Right hindlimb (tissue), 1 donor: ENCODE measurements around the gene MEGF6.

Source experiments
- DNase-seq: peaks from one replicate; pipeline ENCODE4 v3.0.0-alpha.2; 2018

Gene MEGF6

DNA sequence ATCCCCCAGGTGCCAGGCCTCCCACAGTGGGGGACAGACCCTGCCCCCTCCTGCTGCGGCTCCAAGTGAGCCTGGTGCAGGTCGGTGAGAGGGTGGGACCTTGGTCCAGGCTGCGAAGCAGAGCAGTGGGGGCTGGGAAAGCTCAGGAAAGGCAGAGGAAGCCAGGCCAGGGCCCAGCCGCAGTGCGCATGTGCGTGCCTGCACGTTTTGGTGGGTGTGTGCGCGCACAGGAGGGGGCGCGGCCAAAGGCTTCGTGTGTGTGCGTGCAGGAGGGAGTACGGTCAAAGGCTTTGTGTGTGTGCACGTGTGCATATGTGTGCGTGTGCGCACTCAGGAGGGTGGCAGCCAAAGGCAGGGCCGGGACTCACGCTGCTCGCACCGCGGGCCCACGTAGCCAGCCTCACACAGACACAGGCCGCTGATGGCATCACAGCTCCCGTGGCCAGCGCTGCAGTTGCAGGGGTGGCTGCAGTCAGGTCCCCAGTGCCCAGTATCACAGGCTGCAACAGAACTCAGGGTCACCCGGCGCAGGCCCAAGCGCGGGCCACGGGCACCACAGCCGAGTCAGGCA lies 111.0 kb downstream of the MEGF6 start:
- no peak for DNase-seq

DNA sequence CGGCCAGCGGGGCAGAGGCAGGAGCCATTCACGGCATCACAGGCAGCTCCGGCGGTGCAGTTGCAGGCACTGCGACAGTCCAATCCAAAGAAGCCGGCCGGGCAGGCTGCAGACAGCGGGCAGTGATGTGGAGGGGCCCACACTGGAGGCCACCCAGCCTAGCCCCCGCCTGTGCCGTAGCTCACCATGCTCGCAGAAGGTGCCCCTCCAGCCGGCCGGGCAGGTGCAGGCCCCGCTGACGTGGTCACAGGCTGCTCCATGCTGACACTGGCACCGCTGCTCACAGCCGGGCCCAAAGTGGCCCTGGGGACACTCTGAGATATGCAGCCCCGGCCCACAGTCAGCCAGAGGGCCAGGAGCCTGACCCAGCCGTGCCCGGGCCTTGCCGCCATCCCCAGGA lies 111.7 kb downstream of the MEGF6 start:
- no peak for DNase-seq

- DNase-seq, result no peak
These were observed 112.3 kb downstream of the MEGF6 start for GRCh38 chr1:3498986-3499385.

DNA sequence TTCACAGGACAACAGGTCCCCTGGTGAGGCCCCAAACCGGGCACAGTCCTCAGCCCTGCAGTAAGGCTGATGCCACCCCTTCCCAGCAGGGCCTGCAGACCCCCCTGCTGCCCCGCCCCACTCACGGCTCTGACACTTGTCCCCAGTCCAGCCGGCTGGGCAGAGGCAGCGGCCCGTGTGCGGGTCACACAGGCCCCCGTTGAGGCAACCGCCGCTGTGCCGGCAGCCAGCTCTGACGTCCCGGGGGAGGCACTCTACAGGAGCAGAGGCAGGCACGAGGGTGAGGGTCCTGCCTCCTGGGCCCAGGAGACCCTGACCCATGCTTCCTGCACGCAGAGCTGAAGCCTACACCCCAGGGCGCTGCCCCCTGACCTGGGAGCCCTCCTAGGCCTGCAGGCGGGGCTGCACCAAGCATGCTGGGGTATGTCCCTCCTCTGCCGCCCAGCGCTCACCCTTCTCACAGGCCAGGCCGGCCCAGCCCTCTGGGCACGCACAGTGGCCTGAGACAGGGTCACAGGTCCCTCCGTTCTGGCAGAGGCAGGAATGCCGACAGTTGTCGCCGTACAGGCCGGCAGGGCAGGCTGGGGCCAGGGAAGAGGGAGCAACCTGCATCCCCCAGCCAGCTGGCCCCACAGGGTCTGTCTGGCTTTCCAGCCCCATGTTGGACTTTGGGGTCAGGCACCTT lies 112.9 kb downstream of the MEGF6 start:
- no peak for DNase-seq

- no peak for DNase-seq
These were observed 113.8 kb downstream of the MEGF6 start for GRCh38 chr1:3497521-3497920.

- DNase-seq, result no peak
These were observed 114.4 kb downstream of the MEGF6 start for GRCh38 chr1:3496916-3497315.

DNA sequence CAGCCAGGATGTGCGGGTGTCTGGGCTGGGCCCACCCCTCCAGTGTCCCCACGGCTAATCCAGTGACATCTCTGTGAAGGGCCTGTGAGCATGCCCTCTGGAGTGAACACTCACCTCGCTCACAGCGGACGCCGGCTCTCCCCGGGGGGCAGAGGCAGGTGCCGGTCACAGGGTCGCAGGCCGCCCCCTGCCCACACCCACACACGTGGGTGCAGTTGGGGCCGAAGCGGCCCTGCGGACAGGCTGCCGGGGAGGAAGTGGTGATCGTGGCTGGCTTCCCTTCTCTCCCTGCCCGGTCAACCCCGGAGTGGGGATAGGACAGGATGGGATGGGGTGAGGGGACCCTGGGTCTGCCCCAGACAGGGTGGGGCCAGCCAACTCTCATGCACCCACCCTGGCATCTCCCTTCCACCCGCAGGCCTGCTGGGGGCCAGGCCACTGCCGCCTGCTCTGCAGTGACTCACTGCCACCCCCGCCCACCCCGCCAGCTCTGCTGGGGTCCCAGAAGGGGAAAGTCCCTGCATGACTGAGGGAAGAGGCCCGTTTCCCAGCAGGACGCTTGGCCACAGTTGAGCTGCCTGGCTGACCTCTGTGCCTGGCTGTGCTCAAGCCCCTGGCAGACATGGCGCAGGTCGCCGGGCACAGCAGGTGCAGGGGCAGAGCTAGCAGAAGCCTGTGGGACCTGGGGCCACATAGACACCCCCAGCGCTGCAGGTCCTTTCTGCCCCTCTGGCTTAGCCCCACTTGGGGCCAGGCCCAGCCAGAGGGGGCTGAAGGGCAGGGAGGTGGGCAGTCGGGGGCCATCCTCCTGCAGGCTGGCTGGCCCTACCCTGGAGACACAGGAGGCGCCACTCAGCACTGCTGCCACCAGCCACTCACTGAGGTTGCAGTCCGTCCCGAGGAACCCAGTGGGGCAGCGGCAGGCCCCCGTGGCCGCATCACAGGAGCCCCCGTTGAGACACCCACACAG lies 115.2 kb downstream of the MEGF6 start:
- no peak for DNase-seq

GRCh38 chr1:3494321-3495308 lies 116.7 kb downstream of the MEGF6 start:
- no peak for DNase-seq

- no peak for DNase-seq
These were observed 118.6 kb downstream of the MEGF6 start for GRCh38 chr1:3492545-3493246.

GRCh38 chr1:3491291-3492246 lies 119.7 kb downstream of the MEGF6 start:
- peak; percentile 85 for DNase-seq

- DNase-seq, result no peak
These were observed 121.1 kb downstream of the MEGF6 start for GRCh38 chr1:3490046-3490745.

DNA sequence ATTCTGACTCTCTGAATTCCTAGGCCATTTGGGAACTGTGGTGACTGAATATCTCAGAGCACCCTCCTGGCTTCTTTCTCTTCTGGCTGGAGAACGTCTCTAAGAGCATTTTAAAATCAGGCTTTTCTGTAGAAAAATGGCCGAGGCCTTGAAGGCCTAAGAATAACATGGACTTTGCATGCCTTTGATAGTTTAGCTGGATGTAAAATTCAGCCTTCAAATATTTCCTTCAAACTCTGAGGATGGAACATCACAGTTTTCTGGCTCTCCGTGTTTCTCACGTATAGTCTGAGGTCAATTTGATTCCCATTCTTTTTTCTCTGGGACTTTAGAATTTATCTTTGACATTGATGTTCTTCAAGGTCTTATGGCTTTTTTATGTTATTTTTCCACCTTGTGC lies 122.9 kb downstream of the MEGF6 start:
- no peak for DNase-seq

DNA sequence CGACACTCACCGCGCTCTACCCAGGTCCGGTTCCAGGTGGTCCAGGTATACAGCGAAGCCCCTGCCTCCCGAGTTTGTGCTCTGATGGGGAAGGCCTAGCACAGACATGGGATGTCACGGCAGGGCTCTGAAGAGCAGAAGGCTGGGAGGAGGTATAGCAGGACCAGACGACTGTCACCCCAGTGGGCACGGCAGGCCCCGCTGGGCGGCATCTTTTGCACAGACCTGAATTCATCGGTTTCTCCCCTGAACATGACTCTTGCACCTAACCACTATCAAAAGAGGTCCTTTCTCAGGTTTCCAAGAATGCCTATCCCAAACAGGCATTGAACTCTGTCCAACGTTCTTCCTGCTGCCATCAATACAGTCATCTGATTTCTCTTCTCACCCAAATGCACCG lies 126.3 kb downstream of the MEGF6 start:
- DNase-seq, result no peak

GRCh38 chr1:3483801-3484444 lies 127.4 kb downstream of the MEGF6 start:
- DNase-seq, result no peak

GRCh38 chr1:3483380-3483779 lies 127.9 kb downstream of the MEGF6 start:
- DNase-seq, result no peak

- DNase-seq, result no peak
These were observed 128.9 kb downstream of the MEGF6 start for GRCh38 chr1:3482378-3482849.

DNA sequence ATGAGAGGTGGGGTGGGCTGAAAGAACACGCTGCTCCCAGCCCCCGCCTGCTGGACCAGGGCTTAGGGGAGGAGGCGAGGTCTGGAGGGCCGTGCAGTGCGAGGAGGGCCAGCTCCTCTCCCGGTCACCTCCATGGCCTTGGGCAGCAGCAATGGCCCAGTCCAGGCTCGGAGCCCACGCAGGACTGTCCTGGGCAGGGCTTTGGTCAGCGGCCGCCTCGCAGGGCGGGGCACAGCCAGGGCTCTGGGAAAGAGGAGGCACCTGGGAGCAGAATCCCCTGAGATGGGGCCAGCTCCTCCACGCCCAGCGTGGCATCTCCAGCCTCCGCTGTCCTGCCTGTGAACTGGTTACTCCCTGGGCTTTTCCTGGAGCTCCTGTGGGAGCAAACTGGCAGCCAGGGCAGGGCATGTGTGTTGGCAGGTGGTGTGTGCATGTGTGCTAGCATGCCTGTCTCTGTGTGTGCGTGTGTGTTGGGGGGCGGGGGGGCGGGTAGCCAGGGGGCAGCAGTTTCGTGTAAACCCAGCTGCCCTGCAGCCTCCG lies 129.4 kb downstream of the MEGF6 start:
- no peak for DNase-seq

- DNase-seq, result no peak
These were observed 130.3 kb downstream of the MEGF6 start for GRCh38 chr1:3481046-3481445.

DNA sequence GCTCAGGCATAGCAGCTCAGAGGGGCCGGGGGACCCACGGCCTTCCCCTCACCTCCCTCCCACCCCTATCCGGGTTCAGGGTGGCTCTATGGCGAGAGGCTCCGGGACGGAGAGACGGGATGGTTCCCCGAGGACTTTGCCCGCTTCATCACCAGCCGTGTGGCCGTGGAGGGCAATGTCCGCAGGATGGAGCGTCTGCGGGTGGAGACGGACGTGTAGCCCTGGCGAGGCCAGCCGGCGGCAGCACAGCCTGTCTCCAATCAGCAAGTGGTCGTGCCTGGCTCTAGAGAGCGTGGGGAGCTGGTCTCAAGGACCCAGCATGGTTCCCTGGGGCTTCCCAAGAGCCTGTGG lies 131.0 kb downstream of the MEGF6 start:
- no peak for DNase-seq
